HCT116 (cell line): ENCODE measurements around the gene XPC.

ENCODE experiments used
- CEBPB ChIP-seq: IDR thresholded peaks from 2 replicates; pipeline ENCODE4 v1.6.1; 2012; ENCODE audit warnings: low read depth
- ELF1 ChIP-seq: IDR thresholded peaks from 2 replicates; pipeline ENCODE4 v1.6.1; 2012; ENCODE audit warnings: low read depth, borderline replicate concordance
- EZH2 ChIP-seq: fragments of 200-600 bp; sonication (generic); IDR thresholded peaks from 2 replicates; pipeline ENCODE4 v1.6.1; 2017; ENCODE audit warnings: antibody characterized with exemption, mixed run types
- POLR2A ChIP-seq: IDR thresholded peaks from 2 replicates; pipeline ENCODE4 v1.7.0; 2011; ENCODE audit warnings: borderline replicate concordance; ENCODE audit not compliant: insufficient read depth, insufficient read length; ENCODE audit errors: extremely low read depth
- POLR2AphosphoS5 ChIP-seq: IDR thresholded peaks from 2 replicates; pipeline ENCODE4 v1.6.1; 2011; ENCODE audit warnings: mild to moderate bottlenecking, low read depth, low read length, moderate library complexity
- SRF ChIP-seq: IDR thresholded peaks from 2 replicates; pipeline ENCODE4 v1.6.1; 2012; ENCODE audit warnings: low read depth
- TCF7L2 ChIP-seq: IDR thresholded peaks from 2 replicates; pipeline ENCODE4 v1.7.0; 2011; ENCODE audit warnings: borderline replicate concordance, inconsistent platforms; ENCODE audit not compliant: insufficient read depth, insufficient read length; ENCODE audit errors: extremely low read depth
- TF ChIP-seq, protein P1 (sequence below), 3 experiments: fragments of 200-600 bp in 1 of 3; sonication (generic) in 1 of 3; IDR thresholded peaks in 2 of 3; conservative IDR thresholded peaks in 1 of 3; 2 replicates each; pipeline ENCODE4 v1.5.1; 2012 to 2017; ENCODE audit warnings: low read depth in 2 of 3, low read length in 2 of 3, antibody characterized with exemption in 1 of 3, borderline replicate concordance in 1 of 3, control low read depth in 1 of 3, mild to moderate bottlenecking in 1 of 3, mixed read lengths in 1 of 3, mixed run types in 1 of 3, moderate library complexity in 1 of 3; ENCODE audit not compliant: insufficient read depth in 1 of 3
- TF ChIP-seq, protein P2 (sequence below): IDR thresholded peaks from 2 replicates; pipeline ENCODE4 v1.6.1; 2012
- TF ChIP-seq, protein P3 (sequence below): IDR thresholded peaks from 2 replicates; pipeline ENCODE4 v1.6.1; 2012; ENCODE audit warnings: low read depth

DNA sequence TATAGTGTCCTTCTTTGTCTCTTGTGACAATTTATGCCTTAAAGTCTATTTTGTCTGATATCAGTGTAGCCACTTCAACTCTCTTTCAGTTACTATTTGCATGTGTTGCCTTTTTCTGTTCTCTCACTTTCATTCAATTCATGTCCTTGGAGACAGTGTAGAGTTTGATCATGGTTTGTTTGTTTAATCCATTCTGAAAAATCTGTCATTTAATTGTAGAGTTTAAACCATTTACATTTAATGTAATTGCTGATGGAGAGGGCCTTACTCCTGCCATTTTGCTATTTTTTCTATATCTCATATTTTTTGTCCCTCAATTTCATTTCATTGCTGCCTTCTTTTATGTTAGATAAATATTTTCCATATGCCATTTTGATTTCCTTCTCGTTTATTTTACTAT, 42.5 kb upstream of the XPC start:
- TF ChIP-seq, protein P1, sequence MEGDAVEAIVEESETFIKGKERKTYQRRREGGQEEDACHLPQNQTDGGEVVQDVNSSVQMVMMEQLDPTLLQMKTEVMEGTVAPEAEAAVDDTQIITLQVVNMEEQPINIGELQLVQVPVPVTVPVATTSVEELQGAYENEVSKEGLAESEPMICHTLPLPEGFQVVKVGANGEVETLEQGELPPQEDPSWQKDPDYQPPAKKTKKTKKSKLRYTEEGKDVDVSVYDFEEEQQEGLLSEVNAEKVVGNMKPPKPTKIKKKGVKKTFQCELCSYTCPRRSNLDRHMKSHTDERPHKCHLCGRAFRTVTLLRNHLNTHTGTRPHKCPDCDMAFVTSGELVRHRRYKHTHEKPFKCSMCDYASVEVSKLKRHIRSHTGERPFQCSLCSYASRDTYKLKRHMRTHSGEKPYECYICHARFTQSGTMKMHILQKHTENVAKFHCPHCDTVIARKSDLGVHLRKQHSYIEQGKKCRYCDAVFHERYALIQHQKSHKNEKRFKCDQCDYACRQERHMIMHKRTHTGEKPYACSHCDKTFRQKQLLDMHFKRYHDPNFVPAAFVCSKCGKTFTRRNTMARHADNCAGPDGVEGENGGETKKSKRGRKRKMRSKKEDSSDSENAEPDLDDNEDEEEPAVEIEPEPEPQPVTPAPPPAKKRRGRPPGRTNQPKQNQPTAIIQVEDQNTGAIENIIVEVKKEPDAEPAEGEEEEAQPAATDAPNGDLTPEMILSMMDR (IDR thresholded peaks at IDR 0.05 in 2 of 3, conservative IDR thresholded peaks at IDR 0.05 in 1 of 3; ENCODE audit: borderline replicate concordance in 1 of 3, insufficient read depth in 1 of 3, low read depth in 2 of 3, low read length in 2 of 3): no peak
- TF ChIP-seq, protein P2, sequence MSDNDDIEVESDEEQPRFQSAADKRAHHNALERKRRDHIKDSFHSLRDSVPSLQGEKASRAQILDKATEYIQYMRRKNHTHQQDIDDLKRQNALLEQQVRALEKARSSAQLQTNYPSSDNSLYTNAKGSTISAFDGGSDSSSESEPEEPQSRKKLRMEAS: no peak
- TF ChIP-seq SRF (no peak), TCF7L2 (no peak), EZH2 (no peak), POLR2AphosphoS5 (no peak), POLR2A (no peak), CEBPB (no peak), ELF1 (no peak)
- TF ChIP-seq, protein P3, sequence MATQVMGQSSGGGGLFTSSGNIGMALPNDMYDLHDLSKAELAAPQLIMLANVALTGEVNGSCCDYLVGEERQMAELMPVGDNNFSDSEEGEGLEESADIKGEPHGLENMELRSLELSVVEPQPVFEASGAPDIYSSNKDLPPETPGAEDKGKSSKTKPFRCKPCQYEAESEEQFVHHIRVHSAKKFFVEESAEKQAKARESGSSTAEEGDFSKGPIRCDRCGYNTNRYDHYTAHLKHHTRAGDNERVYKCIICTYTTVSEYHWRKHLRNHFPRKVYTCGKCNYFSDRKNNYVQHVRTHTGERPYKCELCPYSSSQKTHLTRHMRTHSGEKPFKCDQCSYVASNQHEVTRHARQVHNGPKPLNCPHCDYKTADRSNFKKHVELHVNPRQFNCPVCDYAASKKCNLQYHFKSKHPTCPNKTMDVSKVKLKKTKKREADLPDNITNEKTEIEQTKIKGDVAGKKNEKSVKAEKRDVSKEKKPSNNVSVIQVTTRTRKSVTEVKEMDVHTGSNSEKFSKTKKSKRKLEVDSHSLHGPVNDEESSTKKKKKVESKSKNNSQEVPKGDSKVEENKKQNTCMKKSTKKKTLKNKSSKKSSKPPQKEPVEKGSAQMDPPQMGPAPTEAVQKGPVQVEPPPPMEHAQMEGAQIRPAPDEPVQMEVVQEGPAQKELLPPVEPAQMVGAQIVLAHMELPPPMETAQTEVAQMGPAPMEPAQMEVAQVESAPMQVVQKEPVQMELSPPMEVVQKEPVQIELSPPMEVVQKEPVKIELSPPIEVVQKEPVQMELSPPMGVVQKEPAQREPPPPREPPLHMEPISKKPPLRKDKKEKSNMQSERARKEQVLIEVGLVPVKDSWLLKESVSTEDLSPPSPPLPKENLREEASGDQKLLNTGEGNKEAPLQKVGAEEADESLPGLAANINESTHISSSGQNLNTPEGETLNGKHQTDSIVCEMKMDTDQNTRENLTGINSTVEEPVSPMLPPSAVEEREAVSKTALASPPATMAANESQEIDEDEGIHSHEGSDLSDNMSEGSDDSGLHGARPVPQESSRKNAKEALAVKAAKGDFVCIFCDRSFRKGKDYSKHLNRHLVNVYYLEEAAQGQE: no peak
